H1 (cell line): ENCODE data around the gene VAPB. TPM values are rescaled to one million over a fixed set of nuclear protein-coding genes. Genes with fewer than 3 reads are reported as not detected.

Experiments used
- EP300 ChIP-seq, 2 experiments: IDR thresholded peaks; 1 replicate in 1 of 2; 2 replicates in 1 of 2; pipeline ENCODE4 v1.6.1; 2011 to 2012; ENCODE audit warnings: low read depth in 2 of 2, low read length in 2 of 2, mild to moderate bottlenecking in 2 of 2, borderline replicate concordance in 1 of 2, inconsistent platforms in 1 of 2, moderate library complexity in 1 of 2
- POU5F1 ChIP-seq: IDR thresholded peaks from 2 replicates; pipeline ENCODE4 v1.6.1; 2011; ENCODE audit warnings: low read depth, mild to moderate bottlenecking, low read length, moderate library complexity
- RBBP5 ChIP-seq: IDR thresholded peaks from 2 replicates; pipeline ENCODE4 v1.7.1; 2012; ENCODE audit warnings: low read depth, mild to moderate bottlenecking, inconsistent platforms, low read length, moderate library complexity, borderline replicate concordance
- SIN3A ChIP-seq, 2 experiments: IDR thresholded peaks in 1 of 2; conservative IDR thresholded peaks in 1 of 2; 2 replicates each; pipeline ENCODE4 v1.6.1; 2011 to 2012; ENCODE audit warnings: low read length in 2 of 2, improper control_type of control experiment in 1 of 2, low read depth in 1 of 2, mild to moderate bottlenecking in 1 of 2
- SIX5 ChIP-seq: IDR thresholded peaks from 2 replicates; pipeline ENCODE4 v1.6.1; 2011; ENCODE audit warnings: mild to moderate bottlenecking, low read depth, low read length
- polyA plus RNA-seq, 7 experiments: library from polyadenylated mRNA; depleted of rRNA in 3 of 7; stranded (reverse) in 5 of 7; unstranded in 2 of 7; fragments of >200 nt in 5 of 7; fragments of 200-250 nt in 2 of 7; gene quantifications; 1 replicate in 5 of 7; 2 replicates in 1 of 7; 4 replicates in 1 of 7; pipeline versions ENCODE4 v1.2.1 to v1.2.3, GENCODE V29; 2011 to 2013; ENCODE audit warnings: missing spikeins in 2 of 7, mixed read lengths in 2 of 7
- total RNA-seq: library from RNA; stranded (reverse); fragmentation: NEBNext Ultra II Directional; extraction: Animal tissue kit (Norgen Biotek cat#: 25700); gene quantifications from 2 replicates; pipeline ENCODE4 v1.2.1, GENCODE V29; 2021

The VAPB gene
- total and polyA plus RNA-seq, 2 of the 8 experiments (the other 6 are each of a cell fraction or from before 2014, with no cell fraction given): 24.4 to 62.8 TPM

DNA sequence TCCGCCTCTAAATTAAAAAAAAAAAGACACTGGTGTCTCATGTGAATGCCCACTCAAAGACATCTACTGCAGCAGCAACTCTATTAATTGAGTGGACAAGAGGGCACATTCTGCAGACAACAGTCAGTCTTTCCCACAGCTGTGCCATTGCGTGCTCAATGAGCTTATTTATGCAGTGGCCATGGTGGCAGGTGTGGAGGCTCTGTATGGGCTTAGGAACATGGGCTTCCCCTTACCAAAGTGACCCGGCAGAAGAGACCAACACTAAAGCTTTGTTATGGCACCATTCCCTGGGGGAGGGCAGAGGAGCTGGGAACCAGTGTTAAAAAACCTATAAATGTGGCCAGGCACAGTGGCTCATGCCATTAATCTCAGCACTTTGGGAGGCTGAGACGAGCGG is 4.2 kb upstream of the VAPB start (continued):
- TF ChIP-seq RBBP5 (no peak), POU5F1 (no peak), EP300 (IDR thresholded peaks at IDR 0.05; ENCODE audit: borderline replicate concordance in 1 of 2, low read depth in 2 of 2, low read length in 2 of 2) (no peak), SIX5 (no peak), SIN3A (conservative IDR thresholded peaks at IDR 0.05 in 1 of 2, IDR thresholded peaks at IDR 0.05 in 1 of 2; ENCODE audit: low read depth in 1 of 2, low read length in 2 of 2) (no peak)
